ENCODE data around the gene ARL15.

Gene ARL15

DNA sequence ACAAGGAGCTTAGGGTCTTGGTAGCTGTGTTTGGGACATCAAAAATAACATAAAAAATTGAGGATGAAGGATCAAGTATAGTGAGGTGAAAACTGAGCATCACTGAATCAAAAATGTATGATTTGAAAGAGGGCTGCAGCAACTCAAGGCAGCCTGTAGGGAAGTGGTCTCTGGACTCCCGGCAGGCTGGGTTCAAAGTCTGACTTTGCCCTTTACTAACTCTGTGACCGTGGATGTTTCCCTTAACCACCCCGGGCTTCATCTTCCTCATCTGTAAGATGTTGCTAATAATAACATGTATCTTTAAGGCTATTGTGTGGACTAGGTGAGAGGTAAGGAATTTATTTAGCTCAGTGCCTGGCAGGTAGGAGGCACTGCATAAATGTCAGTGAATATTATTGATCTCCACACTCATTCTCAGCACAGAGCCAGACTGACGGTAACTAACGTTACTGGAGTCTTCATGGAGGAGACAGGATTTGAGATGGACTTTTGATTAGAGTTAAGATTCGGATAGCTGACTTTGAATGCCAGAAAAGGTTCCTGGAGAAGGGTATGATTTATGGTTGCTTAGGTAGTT is 382.6 kb downstream of the ARL15 start:
- DNase-seq = no peak

DNA sequence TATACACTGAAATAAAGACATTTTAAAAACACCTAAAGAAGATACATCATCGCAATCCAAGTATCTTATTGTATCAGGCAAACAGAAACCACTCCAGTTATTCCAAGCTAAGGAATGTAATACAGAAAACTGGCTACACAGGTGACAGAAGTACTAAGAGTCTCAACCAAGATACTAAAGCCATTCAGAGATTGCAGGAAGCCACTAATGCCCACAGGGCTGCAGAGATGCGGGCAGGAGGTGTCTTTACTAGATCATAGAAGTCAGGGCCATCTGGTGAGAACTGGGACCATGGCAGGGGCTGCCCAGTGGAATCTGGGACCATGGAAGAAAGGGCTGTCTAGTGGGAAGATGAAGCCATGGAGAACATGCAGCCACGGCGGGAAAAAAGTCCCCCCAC is 384.3 kb downstream of the ARL15 start:
- DNase-seq = no peak

DNA sequence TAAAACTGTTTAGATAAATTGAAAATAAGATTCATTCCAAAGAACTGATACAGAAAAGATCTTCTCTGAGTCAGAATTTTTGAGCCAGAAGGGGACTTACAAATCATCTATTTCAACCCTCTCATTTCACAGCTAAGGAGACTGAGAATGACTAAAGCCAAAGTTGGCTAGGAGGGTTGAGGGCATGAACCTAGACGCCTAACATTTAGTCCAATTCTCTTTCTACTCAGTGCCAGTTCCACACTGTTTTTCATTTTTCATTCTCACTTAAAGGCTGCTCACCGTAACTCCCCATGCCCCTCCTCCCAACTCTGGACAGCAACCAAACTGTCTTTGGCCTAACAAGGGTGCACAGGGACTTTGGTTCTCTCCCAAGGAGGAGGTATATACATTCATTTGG is 386.0 kb downstream of the ARL15 start:
- no peak for DNase-seq

DNA sequence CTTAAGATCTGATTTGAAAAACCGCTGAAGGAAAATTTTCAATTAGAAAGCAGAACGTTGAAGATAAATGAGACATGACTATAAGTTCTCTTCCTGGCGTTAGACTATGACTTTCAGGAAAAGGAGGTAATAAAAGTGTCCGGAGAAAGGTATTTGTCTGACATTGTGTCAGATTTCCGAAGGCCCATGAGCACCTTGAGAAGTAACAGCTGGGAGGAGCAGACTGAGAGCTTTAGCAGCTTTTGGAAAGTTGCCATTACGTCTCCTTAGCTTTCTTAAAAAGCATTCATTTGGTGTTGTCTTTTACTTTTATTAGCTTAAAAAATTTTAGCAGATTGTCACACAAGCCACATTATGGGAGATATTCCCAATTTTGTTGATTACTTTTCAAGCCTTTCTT is 386.4 kb downstream of the ARL15 start:
- DNase-seq = no peak

DNA sequence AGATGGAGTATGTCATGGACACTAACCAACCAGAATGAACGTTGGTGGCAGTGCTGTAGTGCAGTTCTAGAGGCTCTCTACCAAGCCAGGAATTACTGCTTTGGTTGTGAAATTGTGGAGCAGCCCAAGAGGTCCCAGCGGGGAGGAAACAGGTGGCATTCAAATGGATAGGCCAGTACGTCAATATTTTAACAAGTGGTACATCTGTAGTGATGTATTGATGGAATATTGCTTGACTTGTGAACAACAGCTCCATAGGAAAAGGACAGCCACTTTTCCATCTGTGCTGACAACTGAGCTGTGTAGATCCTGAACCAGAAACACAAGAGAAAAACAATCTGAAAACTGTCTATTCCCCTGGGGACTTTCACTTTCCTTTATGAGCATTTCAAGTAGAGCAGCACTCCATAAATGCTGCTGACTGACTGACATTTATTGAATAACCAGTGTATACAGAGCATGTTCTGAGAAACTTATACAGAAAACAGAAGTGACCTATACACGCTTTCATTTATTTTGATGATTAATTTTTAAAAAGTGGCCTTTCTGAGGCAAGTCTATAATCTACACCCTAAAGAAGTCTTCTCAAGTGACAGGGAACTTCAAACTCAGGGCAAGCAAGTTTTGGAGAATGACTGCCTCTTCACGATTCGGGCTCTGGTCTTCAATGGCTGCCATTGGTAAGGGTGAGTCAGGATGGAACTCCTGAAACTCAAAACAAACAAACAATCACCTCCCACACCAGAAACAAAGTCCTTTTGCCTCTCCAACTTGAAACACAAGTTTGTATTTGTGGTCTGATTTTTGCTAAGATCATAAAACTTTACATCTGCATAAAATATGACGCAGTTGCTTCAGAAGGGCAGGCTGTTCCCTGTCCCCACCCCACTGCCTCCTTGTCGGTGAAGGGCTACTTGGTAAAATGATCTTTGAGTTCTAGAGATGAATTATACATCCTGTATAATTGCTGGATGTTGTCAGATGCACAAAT is 387.6 kb downstream of the ARL15 start:
- no peak for DNase-seq

DNA sequence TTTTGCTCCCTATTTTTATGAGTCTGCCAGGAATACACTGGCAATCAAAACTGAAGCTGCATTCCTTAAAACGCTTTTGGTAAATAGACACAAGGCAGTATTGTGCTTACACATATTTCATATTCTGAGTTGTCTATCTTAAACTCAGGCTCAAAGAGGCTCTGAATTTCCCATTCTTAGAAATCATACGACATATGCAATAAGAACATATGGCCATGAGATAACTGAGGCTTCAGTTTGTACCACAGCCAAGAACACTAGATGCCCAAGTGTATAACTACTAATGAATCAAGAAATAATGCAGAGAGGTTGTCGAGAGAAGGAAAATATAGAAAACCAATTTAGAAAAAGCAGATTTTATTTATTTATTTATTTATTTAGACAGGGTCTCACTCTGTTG is 392.5 kb downstream of the ARL15 start:
- no peak for DNase-seq

DNA sequence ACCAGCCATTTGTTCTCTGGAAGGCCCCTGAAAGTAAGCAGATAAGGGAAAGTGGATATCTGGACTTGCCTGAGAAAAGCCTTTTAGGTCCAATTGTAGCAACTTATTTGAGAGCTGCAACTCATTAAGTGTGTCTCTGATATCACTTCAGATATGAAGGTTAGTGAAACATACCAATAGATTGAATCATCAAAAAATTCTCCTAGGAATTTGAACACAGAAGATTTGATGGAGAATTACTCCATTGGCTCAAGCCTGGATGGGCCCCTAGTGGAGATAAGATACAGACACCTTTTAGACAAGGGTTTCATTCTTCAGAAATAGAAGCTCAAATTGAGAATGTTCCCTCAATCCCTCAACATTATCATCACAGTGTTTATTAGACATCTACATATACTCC is 393.3 kb downstream of the ARL15 start:
- DNase-seq = no peak

DNA sequence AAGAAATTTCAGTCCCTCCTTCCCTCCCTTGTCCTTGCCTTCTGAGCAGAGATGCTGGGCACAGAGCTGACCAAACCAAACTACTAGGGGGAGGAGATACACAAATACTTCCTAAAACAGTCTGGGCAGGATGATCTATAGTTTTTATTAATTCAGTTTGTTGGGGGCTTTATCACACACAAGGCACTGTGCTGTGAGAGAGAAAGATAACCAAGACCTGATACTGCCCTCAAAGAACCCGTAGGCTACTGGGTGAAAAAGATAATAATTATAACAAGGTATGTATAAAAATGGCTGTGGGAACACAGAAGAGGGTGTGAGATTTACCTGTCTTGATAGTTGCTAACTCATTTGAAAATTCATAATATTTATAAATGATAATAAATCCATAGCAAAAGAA is 395.3 kb downstream of the ARL15 start:
- DNase-seq = no peak

DNA sequence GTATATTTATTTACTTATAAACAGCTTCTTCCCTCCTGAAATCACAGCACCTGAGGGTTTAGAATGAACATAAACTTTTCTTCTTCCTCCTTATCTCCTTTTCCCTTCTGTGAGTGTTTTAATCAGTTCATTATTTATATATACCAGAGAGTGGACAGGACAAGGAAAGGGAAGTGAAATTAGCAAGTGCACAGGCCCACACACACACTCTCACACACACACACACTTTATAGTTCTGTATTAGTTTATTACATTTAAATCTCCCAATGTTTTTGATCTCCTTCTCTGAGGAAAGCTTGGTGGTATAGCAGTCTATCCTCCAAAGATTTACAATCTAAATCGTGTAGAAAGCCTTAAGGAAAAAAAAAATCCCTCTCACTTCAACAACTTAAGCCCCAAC is 396.4 kb downstream of the ARL15 start:
- DNase-seq = no peak

DNA sequence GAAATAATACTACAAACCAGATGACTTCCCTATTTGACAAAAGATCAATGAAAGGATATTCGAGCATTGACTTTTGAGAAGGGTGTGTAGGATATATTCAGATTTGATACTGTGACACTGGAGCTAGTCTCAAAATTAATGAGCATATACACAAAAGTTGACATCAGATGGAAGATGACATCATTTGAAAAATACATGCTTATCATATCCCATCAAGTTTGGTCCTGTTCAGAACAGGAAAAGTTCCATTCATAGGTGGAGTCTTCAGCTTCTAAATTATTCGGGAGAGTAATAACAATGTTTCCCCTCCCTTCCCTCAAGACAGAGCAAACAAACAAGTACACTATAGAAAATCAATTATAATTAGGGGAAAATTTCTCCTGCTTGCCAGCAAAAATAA is 401.6 kb downstream of the ARL15 start:
- no peak for DNase-seq

DNA sequence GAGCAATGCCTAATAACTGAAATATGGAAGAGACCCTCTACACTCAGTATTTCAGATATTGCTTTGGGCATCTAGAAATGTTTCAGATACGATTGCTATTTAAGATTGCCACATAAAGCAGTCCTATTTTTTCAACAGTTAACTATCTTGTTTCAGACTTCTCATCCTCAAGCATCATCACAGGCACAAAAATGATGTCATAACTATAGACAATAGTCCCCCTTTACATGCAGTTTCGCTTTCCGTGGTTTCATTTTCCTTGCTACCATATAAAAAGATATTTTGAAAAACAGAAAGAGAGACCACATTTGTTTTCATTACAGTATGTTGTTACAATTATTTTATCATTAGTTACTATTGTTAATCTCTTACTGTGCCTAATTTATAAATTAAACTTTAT is 402.5 kb downstream of the ARL15 start:
- DNase-seq = no peak

DNA sequence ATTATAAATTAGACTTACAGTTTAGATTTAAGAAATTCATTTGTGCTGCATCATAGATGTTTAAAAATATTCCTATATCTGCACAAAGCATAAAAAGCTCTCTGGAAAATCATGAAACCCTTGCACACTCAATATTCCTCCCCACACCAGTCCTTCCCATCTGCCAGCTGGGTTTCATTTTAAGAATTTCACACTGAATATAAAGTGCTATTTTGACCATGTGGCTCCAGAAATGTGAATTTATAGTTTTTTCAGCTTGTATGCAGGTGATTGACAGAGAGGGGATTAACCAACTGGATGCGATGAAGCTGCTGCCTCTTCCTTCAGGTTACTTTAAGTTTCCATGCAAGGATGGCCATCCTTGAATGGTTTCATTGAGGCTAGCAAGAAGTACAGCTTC is 403.6 kb downstream of the ARL15 start:
- DNase-seq = no peak

DNA sequence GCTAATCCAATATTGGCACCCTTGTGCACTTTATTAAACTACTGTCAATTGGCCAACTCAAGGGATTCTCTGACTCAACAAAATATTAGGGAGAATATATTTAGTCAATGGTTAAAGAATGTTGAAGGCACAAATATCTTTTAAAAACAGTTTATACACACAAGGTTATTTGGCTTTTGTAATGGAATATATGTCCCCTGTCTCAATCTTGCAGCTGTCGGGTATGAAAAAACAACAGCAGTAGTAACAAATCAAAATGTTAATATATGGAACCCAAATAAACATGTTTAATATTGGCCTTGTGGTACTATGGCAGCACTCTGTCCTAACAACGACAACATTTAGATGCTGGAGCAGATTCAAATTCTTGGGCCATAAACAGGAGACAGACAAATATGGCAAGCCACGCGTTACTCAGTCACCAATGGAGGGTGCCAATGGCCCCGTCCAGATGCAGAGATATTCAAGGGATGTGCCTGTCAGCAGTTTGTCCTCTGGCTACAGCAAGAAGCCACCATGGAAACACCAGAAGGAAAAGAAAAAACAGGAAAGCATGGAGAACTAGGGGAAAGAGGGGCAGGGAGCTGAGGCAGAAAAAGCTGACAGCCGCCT is 408.0 kb downstream of the ARL15 start:
- no peak for DNase-seq

DNA sequence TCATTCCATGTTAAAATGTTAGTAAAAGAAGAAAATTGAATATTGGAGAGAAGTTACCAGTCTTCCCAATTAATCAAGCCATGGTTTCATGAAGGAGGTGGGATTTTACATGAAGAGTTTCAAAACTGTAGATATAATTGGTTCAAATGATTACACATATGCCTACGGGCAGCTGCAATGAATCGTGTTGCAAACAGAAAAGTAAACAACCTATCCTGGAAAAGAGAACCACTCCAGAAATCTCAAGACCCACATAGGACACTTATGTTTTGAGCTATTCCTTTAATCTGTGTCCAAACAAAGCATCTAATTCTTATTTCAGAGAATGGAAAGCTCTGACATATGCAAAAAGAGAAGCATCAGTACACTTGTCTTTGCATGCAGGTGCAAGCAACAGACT is 409.7 kb downstream of the ARL15 start:
- DNase-seq = peak; percentile 68

DNA sequence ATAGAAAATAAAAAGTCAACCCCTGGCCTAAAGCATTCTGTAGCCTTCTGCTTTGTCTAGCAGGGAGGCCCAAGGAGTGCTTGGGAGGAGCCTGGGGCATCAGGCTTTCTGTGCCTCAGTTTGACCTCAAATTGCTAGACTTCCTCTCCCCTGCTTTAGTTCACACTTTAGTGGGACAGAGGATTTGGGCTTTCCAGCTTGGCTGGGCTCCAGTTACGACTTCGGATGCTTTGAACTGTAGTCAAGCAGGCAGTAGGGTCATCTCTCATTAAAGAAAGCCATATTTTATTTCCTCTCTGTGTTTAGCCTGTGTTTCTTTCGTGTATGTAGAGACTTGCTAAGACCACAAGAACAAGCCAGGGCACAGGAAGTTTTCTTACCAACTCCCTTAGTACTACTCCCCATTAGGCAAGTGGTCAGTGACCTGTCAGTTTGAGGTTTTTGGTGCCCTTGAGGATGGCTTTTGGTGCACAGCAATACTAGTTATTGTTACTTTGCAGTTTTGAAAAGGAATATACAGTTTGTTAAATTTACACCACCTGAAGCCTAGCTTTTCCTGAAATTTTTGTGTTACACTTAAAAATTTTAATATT is 415.2 kb downstream of the ARL15 start:
- no peak for DNase-seq

DNA sequence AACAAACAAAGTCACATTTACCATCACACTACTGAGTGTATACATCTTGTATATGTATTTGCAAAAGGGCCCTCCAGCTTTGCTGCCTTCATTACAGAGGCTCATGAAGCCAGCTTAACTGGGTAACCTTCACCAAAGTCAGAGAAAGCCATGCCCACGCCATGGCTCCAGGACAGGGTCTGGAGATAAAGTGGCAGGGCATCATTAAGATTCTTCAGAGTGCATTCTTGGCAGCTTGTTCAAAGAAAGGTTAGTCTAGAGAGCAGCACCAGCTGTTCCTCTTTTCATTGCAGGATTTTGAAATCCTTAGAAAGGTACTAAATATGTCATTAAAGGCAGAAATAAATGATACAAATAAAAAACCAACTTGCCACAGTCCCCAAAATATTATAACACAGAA is 416.7 kb downstream of the ARL15 start:
- DNase-seq = no peak

DNA sequence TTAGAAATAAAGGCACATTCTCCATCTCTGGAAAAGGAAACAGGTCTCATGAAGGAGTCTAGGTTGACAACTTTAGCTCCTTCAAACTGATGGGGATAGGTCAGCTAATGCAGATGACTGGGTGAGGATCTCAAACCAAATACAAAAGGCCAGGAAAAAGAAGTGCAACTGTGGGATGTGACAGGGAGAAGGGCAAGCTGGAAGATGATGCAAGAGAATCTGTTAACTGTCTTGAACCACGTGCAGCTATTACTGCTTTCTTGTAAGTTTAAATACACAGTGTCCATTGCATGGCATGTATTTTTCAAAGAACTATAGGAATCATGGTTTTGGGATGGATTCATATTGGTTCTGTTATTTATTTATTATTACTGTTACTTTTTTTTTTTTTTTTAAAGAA is 418.1 kb downstream of the ARL15 start:
- DNase-seq = no peak

DNA sequence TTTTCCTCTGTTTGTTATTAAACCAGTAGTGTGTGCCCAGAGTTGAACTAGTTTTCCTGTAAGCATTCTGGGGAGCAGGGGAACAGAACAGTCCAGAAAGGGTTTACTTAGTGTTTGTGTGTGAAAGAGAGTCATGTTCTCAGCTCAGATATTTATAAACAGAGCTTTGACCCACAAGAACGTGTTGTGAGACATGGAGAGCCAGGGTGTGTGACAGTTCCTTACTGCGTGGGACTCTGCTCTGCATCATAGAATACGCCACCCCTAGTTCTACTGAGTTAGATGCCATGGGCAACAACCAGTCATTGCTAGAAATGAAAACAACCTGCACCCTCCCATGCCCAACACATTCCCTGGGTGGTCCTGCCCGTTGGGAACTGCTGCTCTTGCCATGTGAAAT is 419.2 kb downstream of the ARL15 start:
- DNase-seq = no peak

DNA sequence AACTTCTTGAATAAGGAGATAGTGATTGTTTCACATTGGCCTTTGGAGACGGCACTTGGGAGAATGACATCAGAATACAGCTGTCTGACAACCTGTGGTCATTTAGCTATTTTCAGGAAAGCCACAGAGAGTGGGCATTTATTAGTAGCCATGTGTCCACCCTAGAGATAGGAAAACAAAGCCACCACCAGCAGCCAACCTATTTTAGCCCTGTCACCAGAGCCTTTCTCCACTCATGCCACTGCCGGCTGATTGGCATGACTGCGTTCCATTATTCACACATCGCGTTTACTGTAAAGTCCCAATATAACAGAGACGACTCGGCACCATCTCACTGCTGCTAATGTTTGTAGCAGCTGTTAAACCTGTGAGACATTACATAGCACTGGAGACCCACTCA is 419.9 kb downstream of the ARL15 start:
- no peak for DNase-seq

DNA sequence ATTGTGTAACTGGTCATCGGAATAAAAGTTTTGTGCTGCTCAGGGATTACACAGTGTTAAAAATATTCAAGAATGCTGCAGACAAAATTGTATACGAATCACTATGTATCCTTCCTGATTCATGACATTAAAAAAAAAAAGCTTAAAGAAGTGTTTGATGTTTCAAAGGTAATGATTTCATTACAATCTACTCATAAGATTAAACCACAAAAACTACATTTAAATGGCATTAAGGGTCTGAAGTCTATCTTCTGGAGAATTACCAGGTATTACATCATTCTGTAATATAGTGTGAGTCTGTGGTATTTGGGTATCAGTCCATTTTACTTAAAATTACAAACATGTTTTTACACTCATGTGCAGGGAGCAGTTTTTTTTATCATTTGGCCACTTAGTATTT is 425.5 kb downstream of the ARL15 start:
- DNase-seq = no peak

DNA sequence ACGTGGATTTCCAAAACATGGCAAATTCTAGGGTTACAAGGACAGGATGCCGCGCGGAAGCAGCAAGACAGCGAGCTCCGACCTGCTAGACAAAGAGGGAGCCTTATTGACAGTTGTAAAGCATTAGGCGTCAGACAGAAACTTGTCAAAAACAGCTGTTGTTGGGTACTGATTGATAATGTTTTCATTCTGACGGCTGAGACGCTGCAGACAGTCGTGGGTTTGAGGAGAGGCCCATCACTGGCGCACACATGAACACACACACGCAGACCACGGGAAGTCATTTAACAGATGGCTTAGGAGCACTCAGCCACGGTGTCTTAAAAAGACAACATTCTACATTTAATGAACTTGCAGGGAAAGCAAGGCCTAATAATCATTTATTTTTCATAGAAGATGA is 426.0 kb downstream of the ARL15 start:
- DNase-seq = no peak

DNA sequence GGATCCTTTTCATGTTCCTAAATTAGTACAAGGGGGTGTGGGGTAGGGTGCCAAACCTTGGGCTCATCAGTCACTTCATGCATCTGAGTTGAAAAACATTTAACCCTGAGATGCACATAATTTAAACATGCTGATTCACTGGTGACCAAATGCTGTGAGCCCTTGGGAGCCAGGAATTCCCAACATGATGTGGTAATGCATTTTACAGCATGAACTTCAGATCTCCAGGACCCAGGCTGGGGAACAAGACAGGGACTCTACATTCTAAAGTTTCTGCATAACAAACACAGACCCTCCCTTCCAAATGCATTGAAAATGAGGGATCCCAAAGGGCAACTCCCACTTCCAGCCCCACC is 427.7 kb downstream of the ARL15 start:
- DNase-seq = no peak

DNA sequence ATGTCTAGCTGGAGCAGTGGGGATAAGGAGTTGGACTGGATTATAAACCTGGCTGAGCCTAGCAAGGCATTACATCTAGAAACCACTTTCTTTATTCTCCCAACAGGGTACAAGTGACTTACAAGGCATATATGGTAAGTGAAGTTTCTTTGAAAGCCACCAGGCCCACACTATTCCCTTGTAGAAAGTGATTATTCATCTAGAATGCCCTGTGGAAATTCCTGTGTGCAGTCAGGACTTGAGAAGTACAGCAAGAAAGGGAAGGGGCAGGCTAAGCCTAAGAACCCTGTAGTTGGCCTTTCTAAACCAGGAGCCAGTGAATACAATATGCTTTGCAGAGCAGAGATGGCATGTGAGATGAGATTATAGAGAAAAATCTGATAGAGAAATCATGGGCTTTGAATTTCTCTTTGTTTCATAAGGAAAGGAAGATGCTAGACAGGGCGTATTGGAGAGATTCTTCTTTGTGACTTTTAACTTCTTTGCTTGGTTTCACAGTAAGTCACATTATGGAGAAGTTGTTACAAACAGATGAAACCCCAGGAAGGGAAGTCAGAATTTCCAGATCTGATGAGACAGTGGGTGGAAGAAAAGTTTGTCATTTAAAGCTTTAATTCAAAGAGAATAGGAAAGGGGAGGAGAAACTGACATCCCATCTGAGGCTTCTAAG is 428.2 kb downstream of the ARL15 start:
- DNase-seq = no peak
